Muscle of leg (tissue), 16 donors: ENCODE data around the gene FAM149A. TPM values are rescaled to one million over a fixed set of nuclear protein-coding genes. Genes with fewer than 3 reads are reported as not detected.

Source experiments
- DNase-seq: peaks from one replicate; pipeline ENCODE4 v3.0.0; 2013
- H3K27ac ChIP-seq: one replicate; pipeline ENCODE4 v1.5.1; 2013; ENCODE audit warnings: mild to moderate bottlenecking, low read length, control low read depth
- H3K27me3 ChIP-seq: one replicate; pipeline ENCODE4 v1.6.1; 2013; ENCODE audit warnings: low read length; ENCODE audit not compliant: control insufficient read depth, insufficient read depth
- H3K36me3 ChIP-seq: one replicate; pipeline ENCODE4 v1.6.1; 2013; ENCODE audit warnings: low read length; ENCODE audit not compliant: control insufficient read depth, insufficient read depth
- H3K4me1 ChIP-seq: one replicate; pipeline ENCODE4 v1.6.1; 2013; ENCODE audit warnings: low read length; ENCODE audit not compliant: control insufficient read depth, insufficient read depth
- H3K4me3 ChIP-seq: one replicate; pipeline ENCODE4 v1.5.1; 2013; ENCODE audit warnings: low read length, control low read depth
- H3K9me3 ChIP-seq: replicated peaks from 2 replicates; pipeline ENCODE4 v1.6.1; 2013; ENCODE audit warnings: low read depth, low read length; ENCODE audit not compliant: control insufficient read depth
- WGBS: methylation state at CpG from one replicate; pipeline ENCODE4 v1.1.5; 2013; ENCODE audit warnings: missing lambda C conversion rate; ENCODE audit not compliant: insufficient coverage; 5-methylcytosine and 5-hydroxymethylcytosine counted together
- long read RNA-seq, 11 donors: transcript quantifications; one replicate each; lab custom pipeline, GENCODE V29; 2026
- polyA plus RNA-seq, 8 donors: library from polyadenylated mRNA; unstranded; fragments of 120-200 nt; gene quantifications; one replicate each; pipeline versions ENCODE4 v1.2.1 to v1.2.3, GENCODE V29; 2013; ENCODE audit warnings: inconsistent platforms in 1 of 8, low replicate concordance in 1 of 8; ENCODE audit not compliant: insufficient read length in 8 of 8, insufficient read depth in 1 of 8
- total RNA-seq: library from RNA; stranded (reverse); fragments of 120-200 nt; gene quantifications from one replicate; pipeline ENCODE4 v1.2.4, GENCODE V29; 2013

The FAM149A gene
- 9.4 TPM for total RNA-seq
- 10 to 100 TPM in 1 of 8 donors, 1 to 10 TPM in 7; 5.3 to 10.2 (median 7.3) TPM for polyA plus RNA-seq
- long read RNA-seq, donor 1, result 0 reads
- long read RNA-seq, donor 2, result 0 reads
- long read RNA-seq, donor 3, partial matches to known transcripts, result 0 of 1 reads
- long read RNA-seq, donor 3, other reads (novel, unspliced or antisense), result 0 of 1 reads
- long read RNA-seq, donor 4, partial matches to known transcripts, result 0 of 1 reads
- long read RNA-seq, donor 4, other reads (novel, unspliced or antisense), result 0 of 1 reads
- long read RNA-seq, donor 5, partial matches to known transcripts, result 0 of 1 reads
- long read RNA-seq, donor 5, other reads (novel, unspliced or antisense), result 0 of 1 reads
- long read RNA-seq, donor 6, result 0 reads
- long read RNA-seq, donor 7, result 0 reads
- long read RNA-seq, donor 8, result 0 reads
- long read RNA-seq, donor 9, partial matches to known transcripts, result 0 of 2 reads
- long read RNA-seq, donor 9, other reads (novel, unspliced or antisense), result 0 of 2 reads
- long read RNA-seq, donor 10, partial matches to known transcripts, result 0 of 2 reads
- long read RNA-seq, donor 10, other reads (novel, unspliced or antisense), result 0 of 2 reads
- long read RNA-seq, donor 11, result 0 reads

DNA sequence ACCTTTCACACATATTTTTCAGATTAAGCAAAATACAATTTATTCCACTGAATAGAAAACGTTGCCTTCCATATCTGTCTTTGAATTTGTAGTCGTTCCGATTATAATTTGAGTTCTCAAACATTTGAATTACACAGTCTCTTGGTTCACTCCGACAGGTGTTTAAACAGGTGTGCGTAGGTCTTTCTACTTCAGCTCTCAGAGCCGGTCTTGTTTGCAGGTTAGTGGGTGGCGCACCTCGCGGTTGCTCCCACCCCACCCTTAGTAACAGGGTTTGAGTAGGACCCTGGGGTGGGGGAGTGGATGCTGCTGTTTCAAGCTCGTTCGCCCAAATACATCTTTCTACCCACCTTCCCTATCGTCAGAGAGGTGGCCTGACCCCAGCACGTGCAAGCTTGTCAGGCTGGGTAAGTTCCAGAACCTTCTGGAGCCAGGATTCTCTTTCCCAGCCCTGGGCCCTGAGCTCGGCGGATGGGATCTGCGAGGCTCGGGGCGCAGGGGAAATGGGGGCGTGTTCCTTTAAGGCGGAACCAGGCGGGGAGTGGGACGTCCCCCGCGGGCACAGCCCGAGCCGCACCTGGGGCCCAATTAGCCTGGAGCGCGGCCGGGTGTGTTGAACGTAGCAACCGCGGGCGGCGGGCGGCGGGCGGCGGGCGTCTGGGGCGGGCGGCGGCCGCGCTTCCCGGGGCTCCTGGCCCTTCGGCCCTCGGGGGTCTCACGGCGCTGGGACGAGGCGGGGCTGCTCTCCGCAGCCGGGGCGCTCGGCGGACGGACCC is at the start of gene FAM149A:
Gene FAM149A (plus strand): TSS at position 591 of the 776 bp plus-strand sequence.
- H3K27ac ChIP-seq, result no peak within 1 kb of the TSS
- H3K4me1 ChIP-seq, result peaks cover 7% of the 10 kb centered on the region
- H3K4me3 ChIP-seq, result peak within 1 kb of the TSS; percentile 33
- WGBS, result 3% methylated on average over 40 of the region's 57 CpGs
- DNase-seq, result peak; percentile 28
- no peaks in the 10 kb centered on the region for H3K36me3 ChIP-seq
- no peaks in the 10 kb centered on the region for H3K9me3 ChIP-seq
- H3K27me3 ChIP-seq, result peaks cover 27% of the 10 kb centered on the region

DNA sequence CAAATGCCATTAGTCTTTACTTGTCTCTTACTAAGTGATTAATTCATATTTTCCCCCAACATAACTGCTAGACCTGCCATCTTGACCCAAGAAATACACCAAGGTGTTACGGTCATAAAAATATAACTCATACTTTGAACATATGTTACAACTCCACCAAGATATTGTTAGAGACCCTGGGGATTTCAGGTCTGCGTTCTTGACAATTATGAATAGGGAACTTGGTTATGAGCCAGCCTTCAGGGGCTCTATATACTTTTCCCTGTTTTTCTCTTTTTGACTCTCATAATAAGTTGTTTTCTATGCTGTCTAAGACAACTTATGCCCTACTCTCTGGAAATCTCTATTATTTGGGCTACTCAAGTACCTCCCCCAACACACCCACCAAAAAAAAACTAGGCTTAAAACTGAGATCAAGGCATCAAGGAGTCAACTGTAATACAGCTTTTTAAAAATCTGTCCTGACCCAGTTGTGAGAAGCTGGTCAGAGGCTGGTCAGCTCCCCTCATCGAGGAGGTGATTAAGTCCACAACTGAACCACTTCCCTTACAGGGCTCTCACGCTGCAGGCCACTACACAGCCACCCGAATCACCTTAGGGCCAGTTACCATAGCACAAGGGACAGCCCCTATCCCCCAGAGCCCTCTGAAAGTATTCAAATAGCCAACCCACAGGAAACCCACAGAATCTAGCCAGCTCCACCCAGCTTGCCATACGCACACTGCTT is 46.1 kb upstream of the FAM149A start:
- Histone ChIP-seq H3K9me3 (peaks cover 5% of the 10 kb centered on the region), H3K27ac (no peak overlapping the region), H3K4me1 (no peaks in the 10 kb centered on the region), H3K27me3 (no peaks in the 10 kb centered on the region), H3K36me3 (no peaks in the 10 kb centered on the region), H3K4me3 (no peak overlapping the region)
- WGBS, result 83% methylated on average over 4 of the region's 6 CpGs
- no peak for DNase-seq

DNA sequence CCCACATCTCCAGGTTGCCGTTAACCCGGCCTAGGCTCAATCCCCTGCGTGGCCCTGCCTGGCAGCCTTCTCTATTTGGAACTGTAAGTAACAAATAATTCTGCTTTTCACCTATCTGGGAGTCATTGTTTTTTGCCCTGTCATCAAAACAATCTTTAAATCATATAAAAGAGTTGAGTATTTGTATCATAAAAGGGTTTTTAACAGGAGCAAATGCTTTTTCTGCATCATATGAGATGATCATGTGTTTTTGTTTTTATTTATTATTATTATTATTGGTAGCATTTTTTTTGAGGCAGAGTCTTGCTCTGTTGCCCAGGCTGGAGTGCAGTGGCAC is 45.6 kb upstream of the FAM149A start:
- H3K9me3 ChIP-seq, result peaks cover 5% of the 10 kb centered on the region
- no peaks in the 10 kb centered on the region for H3K36me3 ChIP-seq
- no peaks in the 10 kb centered on the region for H3K4me1 ChIP-seq
- H3K27ac ChIP-seq, result no peak overlapping the region
- DNase-seq, result no peak
- no peak overlapping the region for H3K4me3 ChIP-seq
- no peaks in the 10 kb centered on the region for H3K27me3 ChIP-seq
- WGBS, result 80% methylated on average over 1 of the region's 3 CpGs

DNA sequence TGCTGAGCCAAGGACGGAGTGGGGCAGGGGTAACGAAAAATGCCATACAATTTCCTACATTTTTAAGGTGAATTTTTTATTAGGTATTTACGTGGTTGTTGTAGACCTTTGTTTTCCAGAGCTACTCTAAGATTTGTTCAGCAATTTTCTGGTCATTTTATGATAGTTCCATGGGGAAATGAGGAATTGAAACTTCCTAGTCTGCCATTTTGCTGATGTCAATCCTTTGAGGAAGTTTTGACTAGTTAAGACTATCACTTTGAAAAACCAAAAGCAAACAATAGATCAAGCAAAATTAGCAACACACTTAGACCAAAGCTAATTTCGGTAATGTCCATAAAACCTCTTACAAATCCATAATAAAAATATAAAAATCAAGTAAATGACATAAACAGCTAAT is 42.6 kb upstream of the FAM149A start:
- Histone ChIP-seq H3K27me3 (no peaks in the 10 kb centered on the region), H3K9me3 (peaks cover 3% of the 10 kb centered on the region), H3K4me3 (no peak overlapping the region), H3K36me3 (no peaks in the 10 kb centered on the region), H3K4me1 (no peaks in the 10 kb centered on the region), H3K27ac (no peak overlapping the region)
- WGBS, result no CpG with 5 or more reads among the region's 4 CpGs
- peak; percentile 53 for DNase-seq

DNA sequence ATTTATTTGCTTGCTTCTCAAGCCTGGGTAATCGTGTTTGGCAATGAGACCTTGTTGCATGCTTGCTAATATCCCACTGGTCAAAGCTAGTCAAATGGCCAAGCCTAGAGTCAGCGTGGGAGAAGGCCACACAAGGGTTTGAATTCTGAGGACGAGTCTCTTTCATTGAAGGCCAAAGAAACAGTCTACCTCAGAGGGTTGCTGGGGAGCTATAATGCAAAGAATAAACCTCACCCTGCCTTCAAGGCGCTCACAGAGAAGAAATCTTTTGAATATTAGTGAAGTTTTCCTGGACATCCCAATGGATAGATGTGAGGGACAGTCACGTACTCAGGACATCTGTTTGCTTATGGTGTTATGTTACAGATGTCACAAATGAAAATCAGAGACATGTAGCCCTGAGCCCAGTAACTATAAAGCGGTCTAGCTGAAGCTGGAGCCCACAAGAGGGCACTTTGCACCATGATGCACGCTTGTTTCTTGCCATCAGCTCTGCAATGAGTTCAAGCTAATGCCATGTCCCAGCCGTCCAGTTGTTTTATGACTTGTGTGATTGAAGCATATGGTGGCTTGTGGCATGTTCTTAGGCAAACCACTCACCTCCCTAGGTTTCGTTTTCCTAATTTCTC is 36.6 kb upstream of the FAM149A start:
- no peak overlapping the region for H3K4me3 ChIP-seq
- H3K27me3 ChIP-seq, result no peaks in the 10 kb centered on the region
- H3K9me3 ChIP-seq, result no peaks in the 10 kb centered on the region
- H3K4me1 ChIP-seq, result peaks cover 2% of the 10 kb centered on the region
- WGBS, result 45% methylated on average over 4 of the region's 9 CpGs
- DNase-seq, result peak; percentile 76
- no peaks in the 10 kb centered on the region for H3K36me3 ChIP-seq
- no peak overlapping the region for H3K27ac ChIP-seq

DNA sequence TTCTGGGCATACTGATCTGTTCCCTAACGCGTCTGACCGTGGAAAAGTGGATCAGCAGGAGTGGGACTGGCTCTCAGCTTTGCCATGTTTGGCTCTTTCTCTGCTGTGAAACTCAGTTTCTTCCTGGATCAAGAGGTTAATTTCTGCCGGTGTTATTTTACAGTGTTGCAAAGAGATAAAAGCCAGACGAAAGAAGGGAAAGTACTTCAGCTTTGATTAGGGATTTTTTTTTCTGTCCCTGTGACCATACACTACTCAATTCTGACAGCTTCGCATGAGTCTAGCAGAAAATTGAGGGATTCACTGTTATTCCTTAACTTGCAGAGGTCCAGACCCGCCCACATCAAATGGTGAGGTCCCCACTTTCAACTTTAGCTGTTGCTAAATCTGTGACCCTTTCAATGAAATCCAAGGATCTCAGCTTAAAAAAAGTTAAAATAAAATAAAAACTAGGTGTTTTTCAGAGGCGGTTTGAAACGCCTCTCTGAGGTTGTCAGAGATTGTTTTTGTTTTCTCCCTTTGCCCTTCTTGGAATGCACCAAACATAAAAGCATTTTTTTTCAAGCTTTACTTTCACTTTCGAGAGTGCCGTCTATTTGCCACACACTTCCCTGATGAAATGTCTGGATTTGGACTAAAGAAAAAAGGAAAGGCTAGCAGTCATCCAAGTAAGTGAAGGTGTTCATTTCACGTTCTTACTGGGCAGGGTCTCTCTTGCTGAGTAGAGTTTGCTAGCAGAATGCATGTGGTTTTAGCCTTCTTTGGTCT is 35.7 kb upstream of the FAM149A start, which contains the start of gene TLR3:
Gene TLR3 (plus strand): TSS at position 576 of the 768 bp plus-strand sequence. CDS start 7,464 bp downstream, outside the sequence.
- H3K36me3 ChIP-seq, result no peaks in the 10 kb centered on the region
- H3K4me3 ChIP-seq, result peak within 1 kb of the TSS; percentile 50
- H3K27ac ChIP-seq, result peak within 1 kb of the TSS; percentile 24
- no peaks in the 10 kb centered on the region for H3K27me3 ChIP-seq
- no peaks in the 10 kb centered on the region for H3K9me3 ChIP-seq
- peaks cover 2% of the 10 kb centered on the region for H3K4me1 ChIP-seq
- peak; percentile 54 for DNase-seq
- WGBS, result 38% methylated on average over 5 of the region's 12 CpGs

DNA sequence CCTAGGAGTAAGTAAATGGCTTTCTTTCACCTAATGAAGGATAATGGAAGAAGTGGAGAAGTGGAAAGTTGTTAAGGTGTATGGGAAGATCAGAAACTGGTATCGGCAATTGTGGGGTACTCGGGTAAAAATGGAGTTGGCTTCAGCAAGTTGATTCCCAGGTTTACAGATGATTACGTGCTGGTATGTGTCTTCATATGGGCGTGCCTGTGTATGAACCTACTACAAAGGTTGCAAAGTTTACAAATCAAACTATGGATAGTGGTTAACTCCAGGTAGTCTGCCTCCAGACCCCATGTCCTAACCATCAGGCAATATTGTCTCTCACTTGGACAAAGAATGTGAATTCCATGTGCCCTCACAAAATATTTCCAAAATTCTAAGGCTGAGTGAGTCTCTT is 34.8 kb upstream of the FAM149A start:
- peaks cover 2% of the 10 kb centered on the region for H3K4me1 ChIP-seq
- DNase-seq, result no peak
- WGBS, result 94% methylated on average over 4 of the region's 4 CpGs
- H3K4me3 ChIP-seq, result no peak overlapping the region
- no peaks in the 10 kb centered on the region for H3K9me3 ChIP-seq
- no peak overlapping the region for H3K27ac ChIP-seq
- no peaks in the 10 kb centered on the region for H3K27me3 ChIP-seq
- H3K36me3 ChIP-seq, result no peaks in the 10 kb centered on the region

DNA sequence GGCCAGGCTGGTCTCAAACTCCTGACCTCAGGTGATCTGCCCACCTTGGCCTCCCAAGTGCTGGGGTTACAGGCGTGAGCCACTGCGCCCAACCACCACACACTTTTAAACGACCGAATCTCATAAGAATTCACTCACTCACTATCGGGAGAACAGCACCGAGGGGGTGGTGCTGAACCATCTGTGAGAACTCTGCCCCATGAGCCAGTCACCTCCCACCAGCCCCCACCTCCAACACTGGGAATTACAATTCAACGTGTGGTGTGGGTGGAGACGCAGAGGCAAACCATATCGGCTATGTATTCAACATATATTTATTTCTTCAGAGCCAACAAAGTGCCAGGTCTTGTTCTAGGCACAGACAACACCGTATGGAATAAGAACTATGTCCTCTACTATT is 32.0 kb upstream of the FAM149A start:
- 87% methylated on average over 6 of the region's 10 CpGs for WGBS
- H3K4me1 ChIP-seq, result peaks cover 2% of the 10 kb centered on the region
- no peaks in the 10 kb centered on the region for H3K9me3 ChIP-seq
- no peaks in the 10 kb centered on the region for H3K27me3 ChIP-seq
- no peak overlapping the region for H3K4me3 ChIP-seq
- H3K27ac ChIP-seq, result no peak overlapping the region
- no peaks in the 10 kb centered on the region for H3K36me3 ChIP-seq
- DNase-seq, result no peak

DNA sequence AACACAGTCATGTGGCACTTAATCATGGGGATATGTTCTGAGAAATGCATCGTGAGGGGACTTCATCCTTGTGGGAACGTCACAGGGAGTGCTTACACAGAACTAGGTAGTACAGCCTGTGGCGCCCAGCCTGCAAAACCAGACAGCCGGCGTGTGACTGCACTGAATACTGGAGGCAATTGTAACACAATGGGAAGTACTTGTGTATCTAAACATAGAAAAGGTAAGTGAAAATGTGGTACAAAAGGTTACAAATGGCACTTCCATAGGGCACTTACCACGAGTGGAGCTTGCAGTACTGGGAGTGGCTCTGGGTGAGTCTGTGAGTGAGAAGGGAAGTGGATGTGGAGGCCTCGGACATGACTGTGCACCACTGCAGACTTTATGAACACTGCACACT is 30.3 kb upstream of the FAM149A start:
- Histone ChIP-seq H3K36me3 (no peaks in the 10 kb centered on the region), H3K9me3 (no peaks in the 10 kb centered on the region), H3K27ac (no peak overlapping the region), H3K27me3 (peaks cover 3% of the 10 kb centered on the region), H3K4me3 (no peak overlapping the region), H3K4me1 (no peaks in the 10 kb centered on the region)
- WGBS, result 64% methylated on average over 5 of the region's 7 CpGs
- DNase-seq, result peak; percentile 4
